ENCODE results near the gene RASGEF1B. TPM values are rescaled to one million over a fixed set of nuclear protein-coding genes. Genes with fewer than 3 reads are reported as not detected.

RASGEF1B gene
- total RNA-seq, 1 experiment from 2014 or later: 7.5 TPM

GRCh38 chr4:81504112-81505003 is 32.7 kb upstream of the RASGEF1B start:
- Mint-ChIP-seq H3K27ac (peak overlapping the region in 1 of 3 experiments; percentile 25; a peak in 1 of 7 replicates), H3K4me1 (peaks cover 8 to 15% of the 10 kb centered on the region in 2 experiments), H3K4me3 (no peak overlapping the region), H3K9me3 (no peaks in the 10 kb centered on the region), H3K36me3 (ENCODE audit: insufficient read depth in 1 of 3, low read depth in 3 of 3) (no peaks in the 10 kb centered on the region), H3K27me3 (ENCODE audit: low read depth) (no peaks in the 10 kb centered on the region)
- Histone ChIP-seq H2BK15ac (ENCODE audit: low read depth, low read length) (no peak overlapping the region), H2BK20ac (ENCODE audit: low read depth, low read length, poor library complexity, severe bottlenecking) (no peak overlapping the region), H3K27me3 (ENCODE audit: insufficient read depth, low read length) (no peaks in the 10 kb centered on the region), H2AFZ (ENCODE audit: low read length) (no peak overlapping the region), H3K56ac (ENCODE audit: insufficient read length, low read depth, low read length) (no peak overlapping the region), H3K79me1 (ENCODE audit: insufficient read depth, low read depth, low read length, poor library complexity, severe bottlenecking) (no peaks in the 10 kb centered on the region), H3K23ac (ENCODE audit: insufficient read length, low read depth, low read length) (no peak overlapping the region), H2AK5ac (ENCODE audit: insufficient read length, low read length) (no peak overlapping the region), H3K23me2 (ENCODE audit: insufficient read length, low read depth, low read length, poor library complexity, severe bottlenecking) (no peaks in the 10 kb centered on the region), H3K14ac (ENCODE audit: insufficient read depth, low read length) (no peak overlapping the region), H3K9me3 (ENCODE audit: control insufficient read depth, low read depth, low read length) (no peaks in the 10 kb centered on the region), H3K27ac (ENCODE audit: insufficient read length, low read depth, low read length) (no peak overlapping the region), H2BK5ac (ENCODE audit: insufficient read length, low read length) (no peak overlapping the region), H3K4me1 (ENCODE audit: insufficient read depth, low read length) (0 out of 2 replicates have a peak, but pooled peaks cover 3% of the 10 kb centered on the region), H4K91ac (ENCODE audit: insufficient read length, low read depth, low read length) (no peak overlapping the region), H3K4ac (ENCODE audit: low read depth, low read length) (no peak overlapping the region), H2BK12ac (ENCODE audit: insufficient read length, low read depth, low read length) (no peak overlapping the region), H4K8ac (replicated peaks; ENCODE audit: insufficient read length, low read depth, low read length) (no peak overlapping the region), H4K5ac (ENCODE audit: insufficient read length, low read depth, low read length) (no peak overlapping the region), H3T11ph (ENCODE audit: low read length) (no peak overlapping the region), H3K9ac (ENCODE audit: extremely low read depth, insufficient read length, low read length) (no peak overlapping the region), H3K79me2 (ENCODE audit: insufficient read depth, low read length) (no peaks in the 10 kb centered on the region), H3K18ac (ENCODE audit: insufficient read length, low read depth, low read length) (no peak overlapping the region), H3K4me2 (ENCODE audit: insufficient read depth, insufficient read length, low read length) (no peak overlapping the region), H4K20me1 (ENCODE audit: control insufficient read depth, insufficient read depth, insufficient read length) (no peaks in the 10 kb centered on the region), H2BK120ac (ENCODE audit: low read depth, low read length, poor library complexity, severe bottlenecking) (no peak overlapping the region)
- TF ChIP-seq CTCF (conservative IDR thresholded peaks at IDR 0.05): no peak
- no CpG with 5 or more reads among the region's 6 CpGs for WGBS (ENCODE audit: extremely low coverage, insufficient read length, low lambda C conversion rate)
- no peak for DNase-seq

Data from H9 (cell line).